DMS79 (cell line): ENCODE measurements around the gene EFCAB5.
"Not testable (repeated sequence)": the region's sequence is repeated elsewhere in the genome, so short reads cannot be mapped to it uniquely, and the experiment has no call there.

Experiments used
- DNase-seq: peaks from one replicate; lab custom pipeline; 2025; lab: John Stamatoyannopoulos, UW

Gene EFCAB5

GRCh38 chr17:29935909-29936308 lies 5.5 kb upstream of the EFCAB5 start:
- not testable (repeated sequence) for DNase-seq

- no peak for DNase-seq
Observed at GRCh38 chr17:29936724-29937123, 4.7 kb upstream of the EFCAB5 start.

- DNase-seq: no peak
Observed at GRCh38 chr17:29945281-29945680, 3.8 kb downstream of the EFCAB5 start.

- no peak for DNase-seq
Observed at GRCh38 chr17:29948448-29949215, 7.2 kb downstream of the EFCAB5 start.

GRCh38 chr17:29949696-29950095 lies 8.3 kb downstream of the EFCAB5 start:
- peak; percentile 41 for DNase-seq

- DNase-seq: no peak
Observed at GRCh38 chr17:29954405-29954804, 13.0 kb downstream of the EFCAB5 start.

GRCh38 chr17:29956225-29956624 lies 14.8 kb downstream of the EFCAB5 start:
- no peak for DNase-seq

- not testable (repeated sequence) for DNase-seq
Observed at GRCh38 chr17:29957488-29957887, 16.1 kb downstream of the EFCAB5 start.

GRCh38 chr17:29958947-29959657 lies 17.7 kb downstream of the EFCAB5 start:
- no peak for DNase-seq

- DNase-seq: no peak
Observed at GRCh38 chr17:29959658-29960337, 18.4 kb downstream of the EFCAB5 start.

GRCh38 chr17:29962656-29963055 lies 21.2 kb downstream of the EFCAB5 start:
- no peak for DNase-seq

- DNase-seq: no peak
Observed at GRCh38 chr17:29968271-29968670, 26.8 kb downstream of the EFCAB5 start.

GRCh38 chr17:29972277-29972676 lies 30.8 kb downstream of the EFCAB5 start:
- peak; percentile 50 for DNase-seq

- no peak for DNase-seq
Observed at GRCh38 chr17:29973005-29973404, 31.6 kb downstream of the EFCAB5 start.

- DNase-seq: no peak
Observed at GRCh38 chr17:29977836-29978235, 36.4 kb downstream of the EFCAB5 start.

GRCh38 chr17:29980261-29980660 lies 38.8 kb downstream of the EFCAB5 start:
- no peak for DNase-seq

- DNase-seq: no peak
Observed at GRCh38 chr17:29982991-29983653, 41.7 kb downstream of the EFCAB5 start.

- DNase-seq: no peak
Observed at GRCh38 chr17:29996458-29996857, 55.0 kb downstream of the EFCAB5 start.

GRCh38 chr17:30000001-30000754 lies 58.7 kb downstream of the EFCAB5 start:
- no peak for DNase-seq

- no peak for DNase-seq
Observed at GRCh38 chr17:30000755-30001257, 59.4 kb downstream of the EFCAB5 start.

GRCh38 chr17:30002088-30002487 lies 60.7 kb downstream of the EFCAB5 start:
- DNase-seq: no peak
